NCI-H2171 treated with DMSO at 0.1 percent for 48 hours (cell line): ENCODE data around the gene AGO3.
"Not testable (repeated sequence)": the region's sequence is repeated elsewhere in the genome, so short reads cannot be mapped to it uniquely, and the experiment has no call there.

ENCODE experiments used
- DNase-seq: peaks from one replicate; lab custom pipeline; 2025; lab: John Stamatoyannopoulos, UW

Gene AGO3

DNA sequence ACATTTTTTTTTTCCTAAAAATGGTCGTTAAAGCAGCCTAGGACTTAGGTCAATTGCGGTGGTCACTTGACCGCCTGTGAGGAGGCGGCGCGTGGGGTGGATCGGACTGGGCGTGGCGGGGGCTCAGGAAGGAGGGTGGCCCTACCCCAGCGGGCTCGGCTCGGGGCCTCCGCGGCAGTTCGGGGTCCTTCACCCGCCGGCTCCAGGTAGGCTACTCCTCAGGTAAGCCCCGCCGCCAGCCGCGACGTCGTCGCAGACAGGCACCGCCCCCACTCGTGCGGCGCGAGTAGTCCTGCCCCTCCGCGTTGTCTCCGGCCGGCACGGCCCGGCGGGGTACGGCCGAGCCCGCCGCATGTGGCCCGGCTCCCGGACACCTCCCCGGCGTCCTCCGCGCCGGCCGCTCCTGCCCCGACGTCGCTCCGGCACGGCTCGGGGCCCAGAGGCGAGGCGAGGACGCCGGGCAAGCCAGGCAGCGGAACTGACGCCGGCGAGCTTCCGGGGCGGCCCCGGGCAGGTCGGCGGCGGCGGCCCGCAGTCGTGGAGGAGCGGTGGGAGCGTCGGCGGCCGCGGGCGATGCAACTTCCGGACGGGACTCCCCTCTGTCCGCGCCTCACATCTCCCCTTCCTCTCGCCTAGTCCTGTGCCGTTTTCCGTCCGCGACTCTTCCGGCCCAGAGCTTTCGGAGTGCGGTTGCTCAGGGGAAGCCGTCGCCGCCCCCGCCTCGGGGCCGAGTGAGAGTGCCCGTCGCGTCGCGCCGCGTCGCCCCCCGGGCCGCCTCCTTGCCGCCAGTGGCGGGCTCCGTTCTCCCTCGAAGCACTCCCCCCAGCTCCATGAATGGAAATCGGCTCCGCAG, at the start of gene AGO3:
TSS of gene AGO3 (plus strand) at position 513 of the 853 bp plus-strand sequence. CDS start at position 835, 322 bp downstream.
- DNase-seq: peak; percentile 96

DNA sequence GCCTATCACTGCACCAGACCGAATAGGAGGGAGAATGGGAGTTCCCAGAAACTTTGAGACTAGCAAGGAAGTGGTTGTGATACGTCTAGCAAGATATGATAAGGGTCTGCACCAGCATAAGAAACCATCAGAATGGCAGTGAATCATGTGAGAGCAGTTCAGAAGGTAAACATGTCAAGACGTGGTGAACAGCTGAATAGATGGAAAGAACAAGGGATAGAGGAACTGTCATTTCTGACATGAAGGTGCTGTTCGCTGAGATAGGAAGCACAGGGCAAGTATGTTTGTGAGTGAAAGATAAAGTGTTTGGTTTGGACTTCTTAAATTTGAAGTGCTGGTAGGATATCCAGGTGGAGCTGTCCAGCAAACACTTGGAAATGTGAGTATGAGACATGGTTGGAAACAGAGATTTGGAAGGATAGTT, 49.0 kb upstream of the AGO3 start:
- DNase-seq: no peak

GRCh38 chr1:35882586-35882944, 48.3 kb upstream of the AGO3 start:
- no peak for DNase-seq

DNA sequence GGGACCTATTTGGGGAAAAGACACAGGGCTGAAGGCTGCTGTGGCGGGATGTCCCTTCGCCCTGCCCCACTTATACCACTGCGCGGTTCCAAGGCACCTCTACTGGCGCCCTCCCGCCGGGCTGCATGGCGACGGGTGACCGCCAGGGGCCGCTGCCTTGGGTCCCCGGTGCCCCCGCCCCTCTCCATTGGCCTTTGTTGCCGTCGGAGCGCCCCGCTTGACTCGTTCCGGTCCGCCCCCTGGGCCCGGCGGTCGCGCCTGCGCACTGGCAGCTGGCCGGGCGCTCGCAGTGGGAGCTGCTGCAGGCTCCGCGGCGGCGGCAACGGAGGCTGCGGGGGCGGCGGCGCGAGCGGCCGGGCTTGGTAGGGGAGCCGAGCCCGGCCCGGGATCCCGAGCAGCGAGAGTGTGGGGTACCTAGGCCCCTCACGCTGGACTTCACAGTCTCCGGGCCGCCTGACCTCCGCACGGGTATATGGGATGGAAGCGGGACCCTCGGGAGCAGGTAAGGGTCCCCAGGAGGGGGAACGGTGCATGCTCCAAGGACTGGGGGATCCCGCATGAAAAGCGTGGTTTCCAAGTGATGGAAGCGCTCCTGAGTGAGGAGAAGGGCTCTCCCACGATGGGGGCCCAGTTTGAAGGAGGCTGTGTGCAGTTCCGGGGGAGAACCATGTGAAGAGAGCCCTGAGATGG, 47.8 kb upstream of the AGO3 start, which contains the start of gene AGO1:
TSS of gene AGO1 (plus strand) at position 265 of the 690 bp plus-strand sequence. CDS start at position 478, 213 bp downstream.
- peak; percentile 88 for DNase-seq

GRCh38 chr1:35883635-35884101, 47.2 kb upstream of the AGO3 start:
- peak; percentile 62 for DNase-seq

DNA sequence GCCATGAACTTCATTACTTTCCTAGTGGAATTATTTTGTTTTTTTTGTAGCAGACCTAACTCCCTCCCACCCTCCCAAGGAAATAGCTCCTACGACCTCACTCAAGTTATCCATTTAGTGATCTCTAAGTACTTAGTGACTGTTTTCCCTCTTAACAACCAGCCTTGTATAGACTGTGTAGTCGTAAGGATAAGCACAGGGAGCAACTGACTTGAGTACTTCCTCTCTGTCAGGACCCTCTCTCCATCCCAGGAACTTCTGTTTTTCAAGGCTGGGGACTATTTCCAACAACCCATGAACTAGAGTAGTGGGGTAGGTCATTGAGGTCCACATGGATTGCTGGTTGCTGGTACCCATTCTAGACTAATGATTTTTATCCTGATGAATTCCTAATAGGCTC, 46.0 kb upstream of the AGO3 start:
- DNase-seq: no peak

- DNase-seq: no peak
Measured at GRCh38 chr1:35885961-35886558, 44.8 kb upstream of the AGO3 start.

- DNase-seq: peak; percentile 15
Measured at GRCh38 chr1:35886577-35887431, 44.1 kb upstream of the AGO3 start.

GRCh38 chr1:35887508-35887907, 43.4 kb upstream of the AGO3 start:
- DNase-seq: no peak

GRCh38 chr1:35888255-35888654, 42.6 kb upstream of the AGO3 start:
- no peak for DNase-seq

DNA sequence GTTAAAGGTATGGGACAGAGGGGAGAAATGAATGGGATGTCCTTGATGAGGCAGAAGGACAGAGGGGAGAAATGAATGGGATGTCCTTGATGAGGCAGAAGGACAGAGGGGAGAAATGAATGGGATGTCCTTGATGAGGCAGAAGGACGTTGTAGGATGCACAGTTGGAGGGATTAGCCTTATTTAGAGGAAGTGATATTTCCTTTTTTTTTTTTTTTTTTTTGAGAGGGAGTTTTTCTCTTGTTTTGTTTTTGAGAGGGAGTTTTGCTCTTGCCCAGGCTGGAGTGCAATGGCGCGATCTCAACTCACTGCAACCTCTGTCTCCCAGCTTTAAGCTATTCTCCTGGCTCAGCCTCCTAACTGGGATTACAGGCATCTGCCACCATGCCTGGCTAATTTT, 41.9 kb upstream of the AGO3 start:
- not testable (repeated sequence) for DNase-seq

- no peak for DNase-seq
Measured at GRCh38 chr1:35893051-35893879, 37.6 kb upstream of the AGO3 start.

DNA sequence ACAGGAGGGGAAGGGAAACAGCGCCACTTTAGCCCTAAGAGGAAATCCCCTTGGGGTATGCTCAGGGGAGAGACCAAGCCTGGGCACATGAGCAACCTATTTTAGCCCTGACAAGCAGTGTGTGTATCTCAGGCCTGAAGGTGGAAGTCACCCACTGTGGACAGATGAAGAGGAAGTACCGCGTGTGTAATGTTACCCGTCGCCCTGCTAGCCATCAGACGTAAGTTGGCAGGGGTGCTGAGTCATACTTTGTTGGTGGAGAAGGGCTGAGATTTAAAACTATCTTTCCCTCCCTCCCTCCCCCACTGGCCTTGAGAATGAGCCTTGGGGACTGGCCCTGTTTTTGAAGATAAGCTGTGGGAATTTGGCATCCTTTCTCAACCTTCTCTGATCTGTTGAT, 36.7 kb upstream of the AGO3 start:
- no peak for DNase-seq

DNA sequence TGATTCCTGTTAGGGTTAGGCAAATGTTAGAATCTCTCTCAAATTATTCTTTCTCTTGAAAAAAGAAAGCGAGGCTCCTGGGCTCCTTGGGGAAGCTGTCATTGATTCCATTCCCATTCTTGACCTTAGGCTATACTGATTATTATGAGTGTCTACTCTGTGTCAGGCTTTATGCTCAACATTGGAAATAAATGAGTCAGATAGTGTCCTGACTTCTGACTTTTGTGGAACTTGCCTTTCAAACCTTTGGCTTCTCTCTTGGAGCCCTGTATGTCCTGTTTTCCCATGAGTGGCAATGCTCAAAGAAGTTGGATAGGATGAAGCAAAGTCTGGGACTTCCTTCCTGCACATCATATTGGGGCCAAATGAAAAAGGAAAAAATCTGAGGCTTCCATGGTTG, 36.2 kb upstream of the AGO3 start:
- DNase-seq: no peak

GRCh38 chr1:35899941-35900340, 31.0 kb upstream of the AGO3 start:
- DNase-seq: no peak

DNA sequence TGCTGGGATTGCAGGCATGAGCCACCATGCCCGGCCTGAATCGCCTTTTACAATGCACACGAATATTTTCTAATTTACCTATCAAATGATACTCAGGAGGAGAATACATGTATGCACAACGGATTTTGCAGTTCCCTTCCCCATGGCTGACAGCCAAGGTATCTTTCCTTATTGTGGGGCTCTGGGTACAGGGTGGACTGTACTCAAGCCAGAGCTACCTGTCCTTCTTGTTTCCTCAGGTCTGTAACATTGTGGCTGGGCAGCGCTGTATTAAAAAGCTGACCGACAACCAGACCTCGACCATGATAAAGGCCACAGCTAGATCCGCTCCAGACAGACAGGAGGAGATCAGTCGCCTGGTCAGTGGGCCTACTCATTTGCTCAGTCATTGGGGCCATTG, 29.7 kb upstream of the AGO3 start:
- no peak for DNase-seq

DNA sequence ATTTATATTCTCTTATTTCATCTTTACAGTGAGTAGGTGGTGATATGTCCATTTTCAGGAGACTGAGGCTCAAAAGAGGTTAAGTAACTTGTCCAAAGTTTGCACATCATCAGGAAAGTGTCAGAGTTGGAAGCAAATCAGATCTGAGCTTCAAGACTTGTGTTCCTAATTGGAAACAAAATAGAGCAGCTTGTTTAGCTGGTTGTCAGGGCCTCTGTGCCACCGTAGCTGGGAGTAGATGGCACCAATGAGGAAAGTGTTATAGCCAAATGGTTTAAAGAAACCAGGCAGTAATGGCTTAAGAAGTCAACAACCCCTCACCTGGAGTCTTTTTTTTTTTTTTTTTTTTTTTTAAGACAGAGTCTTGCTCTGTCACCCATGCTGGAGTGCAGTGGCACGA, 28.2 kb upstream of the AGO3 start:
- no peak for DNase-seq

- DNase-seq: no peak
Measured at GRCh38 chr1:35914717-35915116, 16.2 kb upstream of the AGO3 start.

- DNase-seq: no peak
Measured at GRCh38 chr1:35915693-35916092, 15.2 kb upstream of the AGO3 start.

- no peak for DNase-seq
Measured at GRCh38 chr1:35923791-35924221, 7.1 kb upstream of the AGO3 start.

DNA sequence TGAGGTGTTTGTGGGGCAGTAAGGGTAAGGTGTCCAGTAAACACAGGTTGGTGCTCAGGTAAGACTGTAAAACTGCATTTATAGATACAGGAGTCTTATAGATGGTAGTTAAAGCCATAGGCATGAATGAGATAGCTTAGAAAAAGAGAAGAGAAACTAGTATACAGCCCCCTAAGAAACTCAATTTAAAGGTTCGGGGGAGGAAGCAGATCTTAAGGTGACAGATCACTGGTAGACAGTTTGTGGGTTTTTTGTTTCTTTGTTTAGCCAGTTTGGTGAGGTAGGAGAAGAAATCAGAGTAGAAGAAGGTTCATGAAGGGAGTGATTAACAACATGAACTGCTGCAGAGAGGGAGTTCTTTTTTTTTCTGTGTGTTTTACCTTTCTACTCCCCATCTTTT, 6.1 kb upstream of the AGO3 start:
- no peak for DNase-seq
